ENCODE measurements around the gene CRISPLD2.

DNA sequence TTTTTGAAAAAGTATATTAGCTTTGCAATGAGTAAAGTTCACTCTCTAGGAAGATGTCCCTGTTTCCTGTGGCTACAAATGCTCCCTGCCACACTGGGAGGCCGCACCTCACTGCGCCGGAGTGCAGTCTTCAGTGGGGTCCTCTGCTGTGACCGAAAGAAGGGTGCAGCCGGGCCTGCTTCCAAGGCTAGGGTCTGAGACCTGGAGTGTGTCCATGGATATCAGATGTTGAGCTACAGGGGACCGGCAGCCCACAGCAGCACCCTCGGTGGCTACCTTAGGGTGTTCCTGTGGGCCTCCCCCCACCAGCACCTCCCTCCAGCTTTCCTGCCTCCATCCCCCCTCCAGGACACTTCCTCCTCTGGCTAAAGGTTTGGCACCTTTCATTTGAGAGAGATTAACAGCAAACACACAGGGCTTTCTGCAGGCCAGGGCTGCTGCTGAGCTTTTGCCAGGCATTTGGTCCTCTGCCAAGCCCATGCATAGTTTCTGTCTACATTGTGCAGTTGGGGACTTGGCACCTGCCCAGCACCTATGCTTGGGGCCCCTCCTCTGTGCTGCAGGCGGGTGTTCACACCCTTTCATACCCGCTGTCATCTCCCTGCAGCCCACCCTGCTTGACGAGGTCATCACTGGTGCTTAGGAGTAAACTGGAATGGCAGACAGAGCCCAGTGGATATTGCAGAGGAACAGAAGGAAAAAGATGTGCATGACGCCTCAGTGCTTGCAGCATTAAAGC, 33.8 kb upstream of the CRISPLD2 start:
- TF ChIP-seq ZZZ3 (IDR thresholded peaks at IDR 0.05; ENCODE audit: control insufficient read depth, insufficient read length, low read depth): no peak
- TF ChIP-seq CEBPZ (IDR thresholded peaks at IDR 0.05; ENCODE audit: low read depth, low read length): no peak
- no peak for TF ChIP-seq POLR2A (IDR thresholded peaks at IDR 0.05; ENCODE audit: low read depth, low read length)
- no peak for TF ChIP-seq NBN (IDR thresholded peaks at IDR 0.05)
- no peak for TF ChIP-seq MYC (IDR thresholded peaks at IDR 0.05; ENCODE audit: insufficient read depth, insufficient read length, insufficient replicate concordance, low read length, severe bottlenecking)
- TF ChIP-seq EP300 (IDR thresholded peaks at IDR 0.05; ENCODE audit: borderline replicate concordance in 1 of 2, control insufficient read depth in 1 of 2, low read depth in 2 of 2, low read length in 2 of 2): no peak
- TF ChIP-seq MEF2A (IDR thresholded peaks at IDR 0.05; ENCODE audit: insufficient read depth, low read depth, low read length): no peak
- no peak for TF ChIP-seq SP1 (IDR thresholded peaks at IDR 0.05; ENCODE audit: low read depth, low read length)

All from GM12878 (cell line).